ENCODE results near the gene SMYD3.

The SMYD3 gene

DNA sequence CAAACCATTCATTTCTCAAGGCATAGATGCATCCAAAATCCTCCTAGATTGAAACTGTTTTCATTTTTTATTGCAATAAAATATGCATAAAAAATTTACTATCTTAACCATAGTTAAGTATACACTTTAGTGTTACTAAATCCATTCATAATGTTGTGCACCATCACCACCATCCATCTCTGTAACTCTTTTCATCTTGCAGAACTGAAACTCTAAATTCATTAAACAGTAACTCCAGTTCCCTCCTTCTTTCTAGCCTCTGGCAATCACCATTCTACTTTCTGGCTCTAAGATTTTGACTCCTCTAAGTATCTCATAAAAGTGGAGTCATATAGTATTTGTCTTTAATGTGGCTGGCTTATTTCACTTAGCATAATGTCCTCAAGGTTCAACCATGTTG lies 236.8 kb downstream of the SMYD3 start:
- no peak for DNase-seq (ENCODE audit: low read depth)
- TF ChIP-seq, protein P1, sequence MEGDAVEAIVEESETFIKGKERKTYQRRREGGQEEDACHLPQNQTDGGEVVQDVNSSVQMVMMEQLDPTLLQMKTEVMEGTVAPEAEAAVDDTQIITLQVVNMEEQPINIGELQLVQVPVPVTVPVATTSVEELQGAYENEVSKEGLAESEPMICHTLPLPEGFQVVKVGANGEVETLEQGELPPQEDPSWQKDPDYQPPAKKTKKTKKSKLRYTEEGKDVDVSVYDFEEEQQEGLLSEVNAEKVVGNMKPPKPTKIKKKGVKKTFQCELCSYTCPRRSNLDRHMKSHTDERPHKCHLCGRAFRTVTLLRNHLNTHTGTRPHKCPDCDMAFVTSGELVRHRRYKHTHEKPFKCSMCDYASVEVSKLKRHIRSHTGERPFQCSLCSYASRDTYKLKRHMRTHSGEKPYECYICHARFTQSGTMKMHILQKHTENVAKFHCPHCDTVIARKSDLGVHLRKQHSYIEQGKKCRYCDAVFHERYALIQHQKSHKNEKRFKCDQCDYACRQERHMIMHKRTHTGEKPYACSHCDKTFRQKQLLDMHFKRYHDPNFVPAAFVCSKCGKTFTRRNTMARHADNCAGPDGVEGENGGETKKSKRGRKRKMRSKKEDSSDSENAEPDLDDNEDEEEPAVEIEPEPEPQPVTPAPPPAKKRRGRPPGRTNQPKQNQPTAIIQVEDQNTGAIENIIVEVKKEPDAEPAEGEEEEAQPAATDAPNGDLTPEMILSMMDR (IDR thresholded peaks at IDR 0.05; ENCODE audit: insufficient read depth, low read depth, low read length, missing control alignments): no peak
- no peak overlapping the region for H3K4me3 ChIP-seq (ENCODE audit: low read depth, low read length)

DNA sequence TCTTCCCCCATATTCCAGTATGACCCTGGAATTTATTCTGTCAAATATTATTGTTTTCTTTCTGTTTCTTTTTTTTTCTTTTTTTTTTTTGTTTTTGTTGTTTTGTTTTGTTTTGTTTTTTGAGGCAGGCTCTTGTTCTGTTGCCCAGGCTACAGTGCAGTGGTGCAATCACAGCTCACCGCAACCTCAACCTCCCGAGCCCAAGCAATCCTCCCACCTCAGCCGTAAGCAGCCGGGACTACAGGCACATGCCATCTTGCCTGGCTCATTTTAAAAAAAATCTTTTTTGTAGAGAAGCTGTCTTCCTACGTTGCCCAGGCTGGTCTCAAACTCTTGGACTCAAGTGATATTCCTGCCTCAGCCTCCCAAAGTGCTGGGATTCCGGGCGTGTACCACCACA lies 237.6 kb downstream of the SMYD3 start:
- DNase-seq (ENCODE audit: low read depth): no peak
- TF ChIP-seq, protein P1 (IDR thresholded peaks at IDR 0.05; ENCODE audit: insufficient read depth, low read depth, low read length, missing control alignments): no peak
- H3K4me3 ChIP-seq (ENCODE audit: low read depth, low read length): no peak overlapping the region

DNA sequence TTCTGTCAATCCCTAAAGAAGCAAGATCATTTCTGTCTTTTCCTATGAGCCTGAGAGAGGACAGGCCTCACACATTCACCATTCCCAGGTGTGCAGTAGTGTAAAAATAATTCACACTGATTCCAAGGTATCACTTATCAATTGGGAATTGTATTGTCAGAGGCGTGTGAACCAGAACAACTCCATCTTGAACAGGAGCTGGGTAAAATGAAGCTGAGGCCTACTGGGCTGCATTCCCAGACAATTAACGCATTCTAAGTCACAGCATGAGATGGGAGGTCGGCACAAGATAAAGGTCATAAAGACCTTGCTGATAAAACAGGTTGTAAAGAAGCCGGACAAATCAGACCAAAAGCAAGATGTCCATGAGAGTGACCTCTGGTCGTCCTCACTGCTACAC lies 239.2 kb downstream of the SMYD3 start:
- no peak for DNase-seq (ENCODE audit: low read depth)
- TF ChIP-seq, protein P1 (IDR thresholded peaks at IDR 0.05; ENCODE audit: insufficient read depth, low read depth, low read length, missing control alignments): no peak
- H3K4me3 ChIP-seq (ENCODE audit: low read depth, low read length): no peak overlapping the region

DNA sequence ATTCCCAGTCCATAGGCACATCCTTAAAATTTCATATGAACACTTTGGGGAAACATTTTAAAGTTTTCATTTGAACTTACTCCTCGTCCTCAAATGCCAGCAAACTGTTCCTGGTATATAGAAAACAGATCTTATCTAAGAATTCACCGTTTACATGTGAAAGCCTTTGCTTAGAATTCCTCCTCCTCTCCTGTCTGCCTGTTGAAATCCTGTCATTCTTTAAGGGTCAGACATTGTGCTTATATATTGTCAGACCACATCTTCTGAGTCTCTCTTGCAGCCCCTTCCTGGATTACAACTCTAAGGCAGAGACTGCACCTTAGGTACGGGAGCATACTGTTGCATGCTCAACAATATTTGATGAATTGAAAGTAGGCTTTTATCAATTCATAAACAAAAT lies 239.7 kb downstream of the SMYD3 start:
- no peak for DNase-seq (ENCODE audit: low read depth)
- no peak overlapping the region for H3K4me3 ChIP-seq (ENCODE audit: low read depth, low read length)
- TF ChIP-seq, protein P1 (IDR thresholded peaks at IDR 0.05; ENCODE audit: insufficient read depth, low read depth, low read length, missing control alignments): no peak

DNA sequence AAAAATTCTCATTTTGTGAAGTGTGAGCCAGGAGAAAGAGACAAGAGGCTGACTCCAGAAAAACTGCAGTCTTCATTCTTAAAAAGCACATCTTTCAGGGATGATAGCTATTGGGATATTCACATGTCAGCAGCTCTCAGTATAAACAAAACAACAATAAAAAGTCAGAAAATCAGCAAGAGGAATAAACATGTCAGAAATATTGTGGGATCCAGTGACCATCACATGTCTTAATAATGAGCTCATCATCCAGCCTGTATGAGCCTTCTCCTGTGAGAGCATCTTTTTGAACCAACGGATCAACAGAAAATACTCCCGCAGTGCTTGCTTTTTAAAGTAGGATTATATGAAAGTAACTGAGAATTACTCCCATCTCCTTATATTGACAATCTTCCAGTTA lies 241.6 kb downstream of the SMYD3 start:
- no peak overlapping the region for H3K4me3 ChIP-seq (ENCODE audit: low read depth, low read length)
- TF ChIP-seq, protein P1 (IDR thresholded peaks at IDR 0.05; ENCODE audit: insufficient read depth, low read depth, low read length, missing control alignments): no peak
- no peak for DNase-seq (ENCODE audit: low read depth)

DNA sequence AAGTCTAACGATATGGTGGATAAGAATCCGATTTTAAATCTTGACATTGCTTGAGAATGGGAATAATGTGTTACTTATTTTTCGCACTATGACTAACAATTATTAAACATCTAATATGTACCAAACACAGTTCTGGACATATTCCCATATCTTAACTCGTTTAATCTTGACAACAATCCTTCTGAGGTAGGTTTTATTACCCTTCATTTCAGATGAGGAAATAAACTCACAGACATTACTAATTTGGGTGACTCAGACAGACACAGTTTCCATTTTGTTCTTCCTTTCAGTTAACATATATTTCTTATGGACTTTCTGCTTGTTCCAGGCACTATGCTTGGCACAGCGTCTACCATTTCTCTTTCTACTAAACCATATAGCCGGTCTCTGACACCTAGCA lies 244.8 kb downstream of the SMYD3 start:
- DNase-seq (ENCODE audit: low read depth): no peak
- TF ChIP-seq, protein P1 (IDR thresholded peaks at IDR 0.05; ENCODE audit: insufficient read depth, low read depth, low read length, missing control alignments): no peak
- no peak overlapping the region for H3K4me3 ChIP-seq (ENCODE audit: low read depth, low read length)

DNA sequence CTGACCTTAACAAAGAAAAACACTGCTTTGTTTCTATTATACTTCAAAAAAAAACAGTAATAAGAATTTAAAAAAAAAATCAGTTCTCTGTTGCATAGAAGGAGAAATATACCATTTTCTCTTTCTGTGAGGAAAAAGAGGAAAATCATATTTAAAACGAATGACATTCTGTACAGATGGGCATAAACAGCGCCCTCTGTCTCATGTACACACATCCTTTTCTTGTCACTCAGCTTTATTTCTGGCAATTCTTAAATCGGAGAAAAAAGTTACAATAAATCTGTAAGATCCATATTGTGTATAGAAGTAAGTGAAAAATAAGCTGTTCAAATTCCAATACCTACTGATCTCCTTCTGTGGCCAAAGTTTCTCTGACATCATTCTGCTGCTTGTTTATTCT lies 245.4 kb downstream of the SMYD3 start:
- TF ChIP-seq, protein P1 (IDR thresholded peaks at IDR 0.05; ENCODE audit: insufficient read depth, low read depth, low read length, missing control alignments): no peak
- H3K4me3 ChIP-seq (ENCODE audit: low read depth, low read length): no peak overlapping the region
- no peak for DNase-seq (ENCODE audit: low read depth)
